ENCODE measurements around the gene ZNF724. TPM values are rescaled to one million over a fixed set of nuclear protein-coding genes. Genes with fewer than 3 reads are reported as not detected.

Gene ZNF724
- total and polyA plus RNA-seq, 2 of the 8 experiments (the other 6 are each of a cell fraction or from before 2014, with no cell fraction given): 8.7 to 67.2 TPM

DNA sequence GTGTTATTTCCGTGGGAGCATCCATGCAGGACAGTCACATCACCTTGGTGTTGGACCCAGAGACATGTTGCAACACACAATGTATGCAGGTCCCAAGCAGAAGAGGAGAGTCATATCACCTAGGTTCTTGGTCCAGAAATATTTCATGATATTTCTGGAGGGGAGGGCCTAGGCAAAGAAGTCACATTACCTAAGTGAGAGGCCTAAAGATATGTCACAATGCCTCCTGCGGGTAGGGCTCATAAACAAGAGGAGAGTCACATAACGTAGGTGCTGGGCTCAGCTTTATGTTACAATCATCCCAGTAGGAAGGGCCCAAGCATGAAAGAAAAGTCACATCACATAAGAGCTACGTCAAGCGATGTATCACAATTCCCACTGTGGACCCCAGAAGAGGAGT, 10.8 kb upstream of the ZNF724 start:
- TF ChIP-seq TAF1 (IDR thresholded peaks at IDR 0.05; ENCODE audit: low read depth, low read length): no peak
- TF ChIP-seq KDM4A (IDR thresholded peaks at IDR 0.05; ENCODE audit: low read depth, low read length, severe bottlenecking): no peak
- TF ChIP-seq EGR1 (IDR thresholded peaks at IDR 0.05; ENCODE audit: borderline replicate concordance, low read depth, low read length): no peak
- no peak for TF ChIP-seq CTBP2 (IDR thresholded peaks at IDR 0.05; ENCODE audit: borderline replicate concordance, insufficient read depth, insufficient read length, low read length)
- TF ChIP-seq, protein P1, sequence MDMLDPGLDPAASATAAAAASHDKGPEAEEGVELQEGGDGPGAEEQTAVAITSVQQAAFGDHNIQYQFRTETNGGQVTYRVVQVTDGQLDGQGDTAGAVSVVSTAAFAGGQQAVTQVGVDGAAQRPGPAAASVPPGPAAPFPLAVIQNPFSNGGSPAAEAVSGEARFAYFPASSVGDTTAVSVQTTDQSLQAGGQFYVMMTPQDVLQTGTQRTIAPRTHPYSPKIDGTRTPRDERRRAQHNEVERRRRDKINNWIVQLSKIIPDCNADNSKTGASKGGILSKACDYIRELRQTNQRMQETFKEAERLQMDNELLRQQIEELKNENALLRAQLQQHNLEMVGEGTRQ (IDR thresholded peaks at IDR 0.05; ENCODE audit: low read length): no peak
- TF ChIP-seq POLR2A (IDR thresholded peaks at IDR 0.05; ENCODE audit: control extremely low read depth in 1 of 2, low read depth in 2 of 2, low read length in 2 of 2): peak in 1 of 2 experiments; percentile 26; a peak in 1 of 3 replicates
- no peak for TF ChIP-seq GABPA (IDR thresholded peaks at IDR 0.05; ENCODE audit: borderline replicate concordance, insufficient read depth, low read length)
- H3K36me3 ChIP-seq (ENCODE audit: control insufficient read depth in 2 of 4, insufficient read depth in 4 of 4, low read length in 3 of 4): peaks cover 9 to 66% (median 44%) of the 10 kb centered on the region in 4 experiments; a peak in 7 of 8 replicates

More for the DNA sequence above, 10.8 kb upstream of the ZNF724 start:
- no peak overlapping the region for H4K8ac ChIP-seq (ENCODE audit: extremely low read depth, insufficient read depth, low read length)
- no peaks in the 10 kb centered on the region for H3K9me3 ChIP-seq (ENCODE audit: insufficient read depth in 2 of 2, low read depth in 1 of 2, low read length in 1 of 2)
- peaks cover 2% of the 10 kb centered on the region; the same call in 1 of the 2 replicates for H3K79me1 ChIP-seq (ENCODE audit: low read depth, low read length)
- no peak overlapping the region for H2BK15ac ChIP-seq (ENCODE audit: low read length)
- H2AK5ac ChIP-seq (ENCODE audit: low read depth, low read length): no peak overlapping the region
- H3K56ac ChIP-seq (replicated peaks; ENCODE audit: insufficient read length, low read depth, low read length): no peak overlapping the region
- ChIA-PET POLR2A (ENCODE audit: partially characterized antibody) (interaction anchor here (0.7 to 21.9 kb wide), 4 partner anchors 6 to 23 kb away, joined by 3 to 383 read pairs (median 193); partner anchors contain the start of gene ZNF724), CTCF (ENCODE audit: partially characterized antibody) (no interaction called here)
- H4K5ac ChIP-seq (ENCODE audit: insufficient read length, low read depth, low read length): no peak overlapping the region
- H3K9ac ChIP-seq (replicated peaks in 1 of 4; ENCODE audit: extremely low read depth in 1 of 4, low read depth in 3 of 4, low read length in 3 of 4): no peak overlapping the region
- H2BK120ac ChIP-seq (replicated peaks; ENCODE audit: low read depth, low read length): no peak overlapping the region
- H3K14ac ChIP-seq (ENCODE audit: insufficient read length): no peak overlapping the region
- no peak overlapping the region for H4K91ac ChIP-seq (replicated peaks; ENCODE audit: insufficient read length, low read length)
- no peak overlapping the region for H3K27ac ChIP-seq (ENCODE audit: low read depth, low read length)
- H3K23ac ChIP-seq (ENCODE audit: insufficient read length): no peak overlapping the region
- H3K4me1 ChIP-seq (replicated peaks in 1 of 4; ENCODE audit: control insufficient read depth in 3 of 4, insufficient read depth in 4 of 4, low read length in 3 of 4): no peaks in the 10 kb centered on the region
- H3K4ac ChIP-seq (replicated peaks; ENCODE audit: insufficient read length, low read depth, low read length): no peak overlapping the region
- H2AFZ ChIP-seq (ENCODE audit: low read length): no peak overlapping the region
- 83% methylated on average over 5 of the region's 5 CpGs; no CpG with 5 or more reads in 1 of the 2 experiments for WGBS, 2 experiments (ENCODE audit: extremely low coverage in 1 of 2, insufficient coverage in 1 of 2, insufficient read length in 1 of 2, insufficient replicate concordance in 2 of 2, low coverage in 1 of 2, low lambda C conversion rate in 2 of 2, missing lambda C conversion rate in 1 of 2)
- H2BK5ac ChIP-seq (ENCODE audit: low read depth, low read length): no peak overlapping the region
- no peaks in the 10 kb centered on the region for H3K23me2 ChIP-seq (ENCODE audit: low read depth, low read length)
- no peak overlapping the region for H2BK12ac ChIP-seq (ENCODE audit: low read depth, low read length)
- H3K4me2 ChIP-seq (ENCODE audit: insufficient read depth in 1 of 2, low read depth in 2 of 2, low read length in 2 of 2): no peak overlapping the region
- H3K79me2 ChIP-seq (ENCODE audit: control insufficient read depth in 1 of 2, insufficient read depth in 2 of 2, low read length in 2 of 2): peaks cover 0 to 3% of the 10 kb centered on the region in 2 experiments; a peak in 1 of 4 replicates
- no peak for DNase-seq (ENCODE audit: low read depth in 1 of 2, low spot score in 2 of 2)
- FAIRE-seq: no peak
- H3K18ac ChIP-seq (ENCODE audit: extremely low read depth, low read length): no peak overlapping the region
- H4K20me1 ChIP-seq (replicated peaks in 1 of 2; ENCODE audit: control insufficient read depth in 1 of 2, insufficient read depth in 2 of 2, low read length in 2 of 2): peaks cover 3 to 14% of the 10 kb centered on the region in 2 experiments
- H3K4me3 ChIP-seq (ENCODE audit: extremely low read depth in 1 of 4, insufficient read depth in 2 of 4, low read depth in 3 of 4, low read length in 4 of 4): no peak overlapping the region
- no peak overlapping the region for H2BK20ac ChIP-seq (ENCODE audit: low read length)
- no peaks in the 10 kb centered on the region for H3K27me3 ChIP-seq (replicated peaks in 1 of 4; ENCODE audit: control insufficient read depth in 3 of 4, extremely low read depth in 1 of 4, insufficient read depth in 3 of 4, low read length in 3 of 4)

Data from H1 (cell line).